H7 (cell line): ENCODE results near the gene THAP10. TPM values are rescaled to one million over a fixed set of nuclear protein-coding genes. Genes with fewer than 3 reads are reported as not detected.

Source experiments
- total RNA-seq: library from RNA; depleted of rRNA; stranded (reverse); fragments of >200 nt; shearing (Covaris generic); gene quantifications from 2 replicates; pipeline ENCODE4 v1.2.3, GENCODE V29; 2014; rRNA removed

The THAP10 gene
- total RNA-seq, 1 experiment from 2014 or later, result 3.5 TPM

Other genes starting within 250 kb of the THAP10 start
- 21.1 and 29.2 TPM in 2 replicates for gene UACA, start 128.9 kb downstream of the THAP10 start, total RNA-seq
- gene LARP6, start 38.3 kb downstream of the THAP10 start, total RNA-seq, result 22.9 and 25.1 TPM in 2 replicates
- 3.9 and 5.6 TPM in 2 replicates for gene LRRC49, start 393 bp upstream of the THAP10 start, total RNA-seq
- gene THSD4, start 223.0 kb upstream of the THAP10 start, total RNA-seq, result 3.3 and 3.9 TPM in 2 replicates